ENCODE measurements around the gene METRN. TPM values are rescaled to one million over a fixed set of nuclear protein-coding genes. Genes with fewer than 3 reads are reported as not detected.

METRN gene
- polyA plus RNA-seq, 6 donors from 2014 or later, result 4.0 to 10.2 (median 6.2) TPM; not detected in 1

- peak overlapping the region; percentile 25 to 75 (median 64) for H3K4me3 Mint-ChIP-seq
- H3K27me3 Mint-ChIP-seq, result no peaks in the 10 kb centered on the region
- H3K9me3 Mint-ChIP-seq, result no peaks in the 10 kb centered on the region
- no peaks in the 10 kb centered on the region for H3K36me3 Mint-ChIP-seq
- ATAC-seq (ENCODE audit: low read depth in 2 of 2) (no peak), DNase-seq (no peak)
- peaks cover 12 to 24% (median 14%) of the 10 kb centered on the region in 3 donors for H3K4me1 Mint-ChIP-seq
- H3K27ac Mint-ChIP-seq, result peak overlapping the region in 1 of 6 donors; percentile 41
Measured at GRCh38 chr16:721765-722540, 7.0 kb downstream of the METRN start.

- no peak for ATAC-seq (ENCODE audit: low read depth in 2 of 2)
- Mint-ChIP-seq H3K36me3 (no peaks in the 10 kb centered on the region), H3K4me1 (peaks cover 12 to 24% (median 14%) of the 10 kb centered on the region in 3 donors), H3K9me3 (no peaks in the 10 kb centered on the region), H3K4me3 (peak overlapping the region in 6 of 8 donors; percentile 6 to 66 (median 53)), H3K27ac (peak overlapping the region in 3 of 6 donors; percentile 13 to 68 (median 53)), H3K27me3 (no peaks in the 10 kb centered on the region)
- DNase-seq, result no peak
Measured at GRCh38 chr16:722835-723633, 8.1 kb downstream of the METRN start.

- peak overlapping the region in 2 of 8 donors; percentile 65 for H3K4me3 Mint-ChIP-seq
- H3K27me3 Mint-ChIP-seq, result no peaks in the 10 kb centered on the region
- DNase-seq, result no peak
- H3K4me1 Mint-ChIP-seq, result peaks cover 11 to 24% (median 14%) of the 10 kb centered on the region in 3 donors
- H3K27ac Mint-ChIP-seq, result no peak overlapping the region
- no peak for ATAC-seq (ENCODE audit: low read depth in 2 of 2)
- H3K9me3 Mint-ChIP-seq, result no peaks in the 10 kb centered on the region
- H3K36me3 Mint-ChIP-seq, result no peaks in the 10 kb centered on the region
Measured at GRCh38 chr16:723695-724094, 8.8 kb downstream of the METRN start.

- no peaks in the 10 kb centered on the region for H3K9me3 Mint-ChIP-seq
- peaks cover 5 to 17% (median 8%) of the 10 kb centered on the region in 3 donors for H3K4me1 Mint-ChIP-seq
- peak overlapping the region in 3 of 8 donors; percentile 42 to 65 (median 65) for H3K4me3 Mint-ChIP-seq
- DNase-seq (no peak), ATAC-seq (ENCODE audit: low read depth in 2 of 2) (no peak)
- no peaks in the 10 kb centered on the region for H3K27me3 Mint-ChIP-seq
- H3K27ac Mint-ChIP-seq, result peak overlapping the region in 1 of 6 donors; percentile 81
- no peaks in the 10 kb centered on the region for H3K36me3 Mint-ChIP-seq
Measured at GRCh38 chr16:724188-725040, 9.5 kb downstream of the METRN start.

- no peak for DNase-seq
- Mint-ChIP-seq H3K27me3 (no peaks in the 10 kb centered on the region), H3K27ac (peak overlapping the region in 1 of 6 donors; percentile 81), H3K36me3 (no peaks in the 10 kb centered on the region), H3K9me3 (no peaks in the 10 kb centered on the region), H3K4me1 (peaks cover 5 to 11% (median 5%) of the 10 kb centered on the region in 3 donors), H3K4me3 (peak overlapping the region in 1 of 8 donors; percentile 86)
- ATAC-seq (ENCODE audit: low read depth in 2 of 2), result no peak
Measured at GRCh38 chr16:725041-725376, 10.1 kb downstream of the METRN start.

- peak overlapping the region in 2 of 6 donors; percentile 53 to 59 for H3K27ac Mint-ChIP-seq
- no peaks in the 10 kb centered on the region for H3K36me3 Mint-ChIP-seq
- H3K4me3 Mint-ChIP-seq, result peak overlapping the region in 6 of 8 donors; percentile 29 to 86 (median 72)
- no peak for DNase-seq
- H3K4me1 Mint-ChIP-seq, result peaks cover 0 to 5% (median 5%) of the 10 kb centered on the region in 3 donors
- H3K9me3 Mint-ChIP-seq, result no peaks in the 10 kb centered on the region
- no peaks in the 10 kb centered on the region for H3K27me3 Mint-ChIP-seq
- no peak for ATAC-seq (ENCODE audit: low read depth in 2 of 2)
Measured at GRCh38 chr16:725463-726187, 10.7 kb downstream of the METRN start.

- ATAC-seq (ENCODE audit: low read depth in 2 of 2) (no peak), DNase-seq (no peak)
- peak overlapping the region in 5 of 8 donors; percentile 70 to 86 (median 76) for H3K4me3 Mint-ChIP-seq
- H3K4me1 Mint-ChIP-seq, result peaks cover 0 to 5% (median 5%) of the 10 kb centered on the region in 3 donors
- H3K36me3 Mint-ChIP-seq, result no peaks in the 10 kb centered on the region
- no peaks in the 10 kb centered on the region for H3K9me3 Mint-ChIP-seq
- H3K27ac Mint-ChIP-seq, result peak overlapping the region in 2 of 6 donors; percentile 33 to 59
- H3K27me3 Mint-ChIP-seq, result no peaks in the 10 kb centered on the region
Measured at GRCh38 chr16:726188-726437, 11.2 kb downstream of the METRN start.

DNA sequence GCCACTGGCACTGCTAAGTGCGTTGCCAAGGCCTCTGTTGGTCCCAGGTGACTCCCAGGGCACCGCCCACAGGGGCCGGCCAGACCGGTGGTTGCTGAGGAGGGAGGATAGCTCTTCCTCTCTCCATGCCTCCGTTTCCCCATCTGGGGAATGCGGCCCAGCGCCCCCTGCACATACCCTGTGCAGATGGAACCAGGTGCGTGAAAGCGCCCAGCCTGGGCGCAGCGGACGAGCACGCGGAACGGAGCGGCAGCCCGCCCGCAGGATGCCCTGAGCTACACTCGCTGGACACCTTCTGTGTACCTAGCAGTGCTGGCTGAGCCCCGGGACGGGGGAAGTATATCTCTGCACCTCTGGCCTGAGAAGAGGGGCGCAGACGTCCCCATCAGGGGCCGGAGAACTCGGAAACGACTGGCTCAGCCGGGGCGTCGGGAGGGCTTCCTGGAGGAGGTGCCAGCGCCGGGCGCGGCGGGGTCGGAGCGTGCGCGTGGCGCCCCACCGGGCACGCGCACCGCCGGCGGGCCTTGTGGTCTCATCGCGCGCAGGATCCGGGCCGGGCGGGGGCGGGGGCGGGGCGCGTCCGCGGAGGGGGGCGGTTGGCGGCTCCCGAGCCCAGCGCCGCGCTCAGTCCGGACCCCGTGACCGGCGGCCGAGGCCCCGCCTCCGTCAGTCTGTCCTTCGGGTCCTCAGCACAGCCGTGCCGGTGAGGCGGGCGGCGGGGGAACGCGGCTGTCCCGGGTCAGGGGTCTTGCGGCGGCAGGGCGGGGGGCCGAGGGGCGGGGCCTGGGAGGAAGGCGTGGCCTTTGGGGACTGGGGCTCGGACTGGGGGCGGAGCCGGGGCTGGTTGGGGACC lies 11.7 kb downstream of the METRN start, which contains the start of the genes CCDC78 and HAGHL:
Gene CCDC78, minus strand, starts transcription at position 6 of the 853 bp plus-strand sequence. CDS start 76 bp downstream, outside the sequence.
Gene HAGHL, plus strand, starts transcription at position 669 of the 853 bp plus-strand sequence. CDS start 404 bp downstream, outside the sequence.
- Mint-ChIP-seq H3K4me1 (peaks cover 0 to 5% (median 5%) of the 10 kb centered on the region in 3 donors), H3K27ac (peak within 1 kb of the TSS in 5 of 6 donors; percentile 24 to 91 (median 59)), H3K27me3 (no peaks in the 10 kb centered on the region), H3K36me3 (no peaks in the 10 kb centered on the region), H3K9me3 (no peaks in the 10 kb centered on the region), H3K4me3 (peak within 1 kb of the TSS; percentile 74 to 87 (median 82))
- ATAC-seq (ENCODE audit: low read depth in 2 of 2), result peak; percentile 29 to 30
- DNase-seq, result peak; percentile 56

- Mint-ChIP-seq H3K27ac (no peak overlapping the region), H3K9me3 (no peaks in the 10 kb centered on the region), H3K36me3 (no peaks in the 10 kb centered on the region), H3K4me3 (peak overlapping the region in 7 of 8 donors; percentile 45 to 75 (median 54)), H3K27me3 (no peaks in the 10 kb centered on the region), H3K4me1 (peaks cover 0 to 5% (median 5%) of the 10 kb centered on the region in 3 donors)
- DNase-seq, result peak; percentile 46
- peak; percentile 35 to 40 for ATAC-seq (ENCODE audit: low read depth in 2 of 2)
Measured at GRCh38 chr16:727291-727977, 12.5 kb downstream of the METRN start.

GRCh38 chr16:728131-728889 lies 13.4 kb downstream of the METRN start:
- peak; percentile 77 to 82 for ATAC-seq (ENCODE audit: low read depth in 2 of 2)
- Mint-ChIP-seq H3K4me3 (peak overlapping the region in 6 of 8 donors; percentile 49 to 75 (median 55)), H3K27ac (peak overlapping the region in 2 of 6 donors; percentile 15 to 43), H3K4me1 (peaks cover 0 to 5% (median 0%) of the 10 kb centered on the region in 3 donors), H3K9me3 (no peaks in the 10 kb centered on the region), H3K27me3 (no peaks in the 10 kb centered on the region), H3K36me3 (no peaks in the 10 kb centered on the region)
- DNase-seq, result peak; percentile 77

All from naive B cell (primary cell).